Stomach (tissue), 9 donors: Measurements from ENCODE around the gene GFRA4. TPM values are rescaled to one million over a fixed set of nuclear protein-coding genes. Genes with fewer than 3 reads are reported as not detected.

Source experiments
- DNase-seq, 2 donors: peaks; one replicate each; pipeline versions ENCODE4 v3.0.0 to v3.0.0-alpha.2; 2013 to 2019
- H3K27ac ChIP-seq, 5 donors: fragments of 200-600 bp in 4 of 5; sonication (generic) in 4 of 5; one replicate each; pipeline ENCODE4 v1.5.1; 2013 to 2019; ENCODE audit warnings: mild to moderate bottlenecking in 1 of 5, moderate library complexity in 1 of 5
- H3K27me3 ChIP-seq, 3 donors: fragments of 200-600 bp; sonication (generic); one replicate each; pipeline ENCODE4 v1.5.1; 2017 to 2019; ENCODE audit warnings: mixed run types in 1 of 3
- H3K36me3 ChIP-seq, 4 donors: fragments of 200-600 bp; sonication (generic); 1 replicate in 3 of 4; 2 replicates in 1 of 4; pipeline ENCODE4 v1.5.1; 2016 to 2019
- H3K4me1 ChIP-seq, 4 donors: fragments of 200-600 bp; sonication (generic); one replicate each; pipeline ENCODE4 v1.5.1; 2016 to 2019
- H3K4me3 ChIP-seq, 4 donors: fragments of 200-600 bp; sonication (generic) in 3 of 4; one replicate each; pipeline ENCODE4 v1.5.1; 2016 to 2019; ENCODE audit warnings: mild to moderate bottlenecking in 1 of 4
- H3K9me3 ChIP-seq, 4 donors: fragments of 200-600 bp; sonication (generic); one replicate each; pipeline ENCODE4 v1.5.1; 2016 to 2019
- EP300 ChIP-seq: sonication (generic); formaldehyde crosslinking; IDR thresholded peaks from one replicate; pipeline ENCODE4 v1.6.1; 2017; ENCODE audit warnings: antibody characterized with exemption
- POLR2A ChIP-seq, 4 donors: fragments of 450-650 bp; IDR thresholded peaks; one replicate each; pipeline ENCODE4 v1.6.1; 2016; ENCODE audit warnings: antibody characterized with exemption in 4 of 4, control low read depth in 2 of 4, mild to moderate bottlenecking in 1 of 4, moderate library complexity in 1 of 4
- POLR2AphosphoS5 ChIP-seq, 3 donors: sonication (generic); formaldehyde crosslinking; IDR thresholded peaks; one replicate each; pipeline ENCODE4 v1.6.1; 2016; ENCODE audit warnings: antibody characterized with exemption in 3 of 3
- WGBS, 5 donors: extraction: QIAGEN DNeasy Blood & Tissue Kit in 3 of 5; methylation state at CpG; one replicate each; pipeline versions ENCODE4 v1.1.5 to v1.1.7; 2013 to 2018; 5-methylcytosine and 5-hydroxymethylcytosine counted together
- intact Hi-C: fragments of 100-400 bp; cut with DNase I; formaldehyde crosslinking; loops from one replicate; pipeline ENCODE4 v1.15.1; 2023; ENCODE audit warnings: low total_unique reads
- polyA plus RNA-seq, 3 donors: library from polyadenylated mRNA; stranded (reverse); fragments of 200-250 nt; gene quantifications; one replicate each; pipeline ENCODE4 v1.2.3, GENCODE V29; 2013
- total RNA-seq, 5 donors: library from RNA; depleted of rRNA; stranded (reverse); fragments of >200 nt; gene quantifications; one replicate each; pipeline versions ENCODE4 v1.1.0 to v1.2.3, GENCODE V29; 2014 to 2016
- TF ChIP-seq, protein P1 (sequence below), 7 experiments: fragments of 450-650 bp in 4 of 7; fragments of 200-600 bp in 3 of 7; sonication (generic) in 3 of 7; IDR thresholded peaks; one replicate each; pipeline ENCODE4 v1.5.1; 2016 to 2019; ENCODE audit warnings: antibody characterized with exemption in 7 of 7, control low read depth in 2 of 7, mild to moderate bottlenecking in 1 of 7
- donor health status: healthy with polysubstance abuse.
- donor health status: Bipolar disorder and iron deficiency.
- donor health status: healthy.

GFRA4 gene
- total and polyA plus RNA-seq, 8 donors, result not detected

- WGBS, 5 donors, result 58 to 82% (median 67%) methylated on average over 8 of the region's 8 CpGs
- TF ChIP-seq POLR2A (IDR thresholded peaks at IDR 0.05), result no peak
- no peak for TF ChIP-seq POLR2AphosphoS5 (IDR thresholded peaks at IDR 0.05)
- TF ChIP-seq EP300, result no peak
- H3K9me3 ChIP-seq, result no peaks in the 10 kb centered on the region
- intact Hi-C loops, result no loop called here
- H3K27me3 ChIP-seq, result peaks cover 9 to 57% (median 38%) of the 10 kb centered on the region in 3 donors
- H3K36me3 ChIP-seq, result no peaks in the 10 kb centered on the region
- no peak overlapping the region for H3K27ac ChIP-seq
- DNase-seq, result no peak
- H3K4me3 ChIP-seq, result no peak overlapping the region
- H3K4me1 ChIP-seq, result peaks cover 8 to 12% (median 11%) of the 10 kb centered on the region in 4 donors
Measured at GRCh38 chr20:3658716-3659491, 4.3 kb downstream of the GFRA4 start.

DNA sequence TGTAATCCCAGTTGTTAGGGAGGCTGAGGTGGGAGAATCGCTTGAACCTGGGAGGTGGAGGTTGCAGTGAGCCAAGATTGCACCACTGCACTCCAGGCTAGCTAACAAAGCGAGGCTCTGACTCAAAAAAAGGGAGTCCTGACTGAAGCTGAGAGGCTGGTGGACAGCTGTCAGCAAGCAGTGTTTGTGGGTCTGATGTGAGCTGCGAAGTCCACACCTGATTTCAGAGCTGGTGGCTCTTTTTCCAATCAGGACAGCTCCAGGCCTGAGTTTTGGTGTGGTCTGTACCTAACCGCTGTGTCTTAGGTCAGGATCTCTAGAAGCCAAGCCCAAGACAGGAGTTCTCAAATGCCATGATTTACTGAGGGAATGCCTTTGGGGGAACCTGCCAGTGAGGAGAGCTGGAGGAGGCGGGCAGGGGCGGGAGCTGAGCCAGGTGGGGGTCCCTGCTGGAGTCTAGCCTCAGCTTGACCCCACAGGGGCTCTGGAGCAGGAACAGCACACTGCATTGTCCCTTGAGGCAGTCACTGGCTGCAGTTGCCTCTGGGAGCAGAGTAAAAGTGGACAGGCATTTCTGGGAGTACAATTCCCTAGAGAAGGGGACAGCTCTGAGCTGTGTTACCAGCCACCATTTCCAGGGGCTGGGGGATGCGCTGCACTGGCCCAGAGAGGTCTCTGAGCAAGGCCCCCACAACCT, 5.0 kb downstream of the GFRA4 start:
- no peak for TF ChIP-seq POLR2AphosphoS5 (IDR thresholded peaks at IDR 0.05)
- TF ChIP-seq, protein P1, sequence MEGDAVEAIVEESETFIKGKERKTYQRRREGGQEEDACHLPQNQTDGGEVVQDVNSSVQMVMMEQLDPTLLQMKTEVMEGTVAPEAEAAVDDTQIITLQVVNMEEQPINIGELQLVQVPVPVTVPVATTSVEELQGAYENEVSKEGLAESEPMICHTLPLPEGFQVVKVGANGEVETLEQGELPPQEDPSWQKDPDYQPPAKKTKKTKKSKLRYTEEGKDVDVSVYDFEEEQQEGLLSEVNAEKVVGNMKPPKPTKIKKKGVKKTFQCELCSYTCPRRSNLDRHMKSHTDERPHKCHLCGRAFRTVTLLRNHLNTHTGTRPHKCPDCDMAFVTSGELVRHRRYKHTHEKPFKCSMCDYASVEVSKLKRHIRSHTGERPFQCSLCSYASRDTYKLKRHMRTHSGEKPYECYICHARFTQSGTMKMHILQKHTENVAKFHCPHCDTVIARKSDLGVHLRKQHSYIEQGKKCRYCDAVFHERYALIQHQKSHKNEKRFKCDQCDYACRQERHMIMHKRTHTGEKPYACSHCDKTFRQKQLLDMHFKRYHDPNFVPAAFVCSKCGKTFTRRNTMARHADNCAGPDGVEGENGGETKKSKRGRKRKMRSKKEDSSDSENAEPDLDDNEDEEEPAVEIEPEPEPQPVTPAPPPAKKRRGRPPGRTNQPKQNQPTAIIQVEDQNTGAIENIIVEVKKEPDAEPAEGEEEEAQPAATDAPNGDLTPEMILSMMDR (IDR thresholded peaks at IDR 0.05), result no peak
- TF ChIP-seq EP300, result no peak
- TF ChIP-seq POLR2A (IDR thresholded peaks at IDR 0.05), result no peak
- DNase-seq, result no peak
- WGBS, 5 donors, result 67 to 92% (median 85%) methylated on average over 5 to 7 of the region's 7 CpGs
- peaks cover 8 to 12% (median 11%) of the 10 kb centered on the region in 4 donors for H3K4me1 ChIP-seq
- H3K9me3 ChIP-seq, result no peaks in the 10 kb centered on the region
- intact Hi-C loops, result no loop called here
- no peak overlapping the region for H3K27ac ChIP-seq
- H3K36me3 ChIP-seq, result no peaks in the 10 kb centered on the region
- no peak overlapping the region for H3K4me3 ChIP-seq
- H3K27me3 ChIP-seq, result peaks cover 9 to 54% (median 37%) of the 10 kb centered on the region in 3 donors

- WGBS, 5 donors, result 73 to 89% (median 88%) methylated on average over 4 of the region's 4 CpGs
- Histone ChIP-seq H3K27ac (no peak overlapping the region), H3K9me3 (no peaks in the 10 kb centered on the region), H3K4me1 (peaks cover 0 to 6% (median 2%) of the 10 kb centered on the region in 4 donors), H3K4me3 (no peak overlapping the region), H3K27me3 (peaks cover under 1 to 23% (median 6%) of the 10 kb centered on the region in 3 donors), H3K36me3 (peaks cover 0 to 5% (median 4%) of the 10 kb centered on the region in 4 donors)
- TF ChIP-seq POLR2AphosphoS5 (IDR thresholded peaks at IDR 0.05) (no peak), EP300 (no peak), POLR2A (IDR thresholded peaks at IDR 0.05) (no peak)
- TF ChIP-seq, protein P1 (IDR thresholded peaks at IDR 0.05), result no peak
- intact Hi-C loops, result no loop called here
- DNase-seq, result no peak
Measured at GRCh38 chr20:3655131-3655405, 8.1 kb downstream of the GFRA4 start.

GRCh38 chr20:3654326-3655130, 8.7 kb downstream of the GFRA4 start:
- Histone ChIP-seq H3K4me3 (no peak overlapping the region), H3K36me3 (peaks cover 0 to 10% (median 9%) of the 10 kb centered on the region in 4 donors), H3K9me3 (no peaks in the 10 kb centered on the region), H3K27me3 (peaks cover 0 to 18% (median 1%) of the 10 kb centered on the region in 3 donors), H3K4me1 (peaks cover 0 to 6% (median 2%) of the 10 kb centered on the region in 4 donors), H3K27ac (no peak overlapping the region)
- no peak for DNase-seq
- 76 to 80% (median 77%) methylated on average over 17 of the region's 17 CpGs for WGBS, 5 donors
- no peak for TF ChIP-seq POLR2A (IDR thresholded peaks at IDR 0.05)
- intact Hi-C loops, result no loop called here

DNA sequence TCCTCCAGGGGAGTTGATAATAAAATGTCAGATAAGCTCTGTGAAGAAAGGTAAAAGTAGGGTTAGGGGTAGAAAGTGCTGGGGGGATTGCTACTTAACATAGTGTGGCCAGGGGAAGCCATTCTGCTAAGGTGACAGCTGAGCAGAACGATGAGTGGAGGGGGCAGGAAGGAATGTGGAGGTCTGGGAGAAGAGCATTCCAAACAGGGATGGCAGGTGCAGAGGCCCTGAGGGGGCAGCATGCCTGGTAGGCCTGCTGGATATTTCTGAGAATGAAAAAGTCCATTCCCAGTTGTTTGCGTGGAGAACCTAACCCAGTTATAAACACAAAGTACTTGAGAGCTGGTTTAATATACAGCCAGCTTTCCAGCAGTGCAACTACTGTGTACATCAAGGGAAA, 9.3 kb downstream of the GFRA4 start:
- intact Hi-C loops, result no loop called here
- no peak for DNase-seq
- 43 to 64% (median 56%) methylated on average over 2 of the region's 2 CpGs for WGBS, 5 donors
- no peak overlapping the region for H3K27ac ChIP-seq
- H3K4me1 ChIP-seq, result peaks cover 0 to 6% (median 2%) of the 10 kb centered on the region in 4 donors
- no peak for TF ChIP-seq POLR2AphosphoS5 (IDR thresholded peaks at IDR 0.05)
- TF ChIP-seq, protein P1 (IDR thresholded peaks at IDR 0.05), result no peak
- no peak for TF ChIP-seq POLR2A (IDR thresholded peaks at IDR 0.05)
- no peak for TF ChIP-seq EP300
- peaks cover 0 to 11% (median 0%) of the 10 kb centered on the region in 3 donors for H3K27me3 ChIP-seq
- H3K9me3 ChIP-seq, result no peaks in the 10 kb centered on the region
- peaks cover under 1 to 16% (median 15%) of the 10 kb centered on the region in 4 donors for H3K36me3 ChIP-seq
- no peak overlapping the region for H3K4me3 ChIP-seq
